Stimulated activated CD8-positive, alpha-beta memory T cell treated with anti-CD3 and anti-CD28 coated beads, Interleukin-2, amount 100 ng/mL, for 1 hour (primary cell): Measurements from ENCODE around the gene ACSF3.

Experiments
- DNase-seq, 2 donors: peaks; one replicate each; pipeline ENCODE4 v3.0.0-alpha.2; 2020; ENCODE audit warnings: low read depth in 2 of 2

Gene ACSF3

DNA sequence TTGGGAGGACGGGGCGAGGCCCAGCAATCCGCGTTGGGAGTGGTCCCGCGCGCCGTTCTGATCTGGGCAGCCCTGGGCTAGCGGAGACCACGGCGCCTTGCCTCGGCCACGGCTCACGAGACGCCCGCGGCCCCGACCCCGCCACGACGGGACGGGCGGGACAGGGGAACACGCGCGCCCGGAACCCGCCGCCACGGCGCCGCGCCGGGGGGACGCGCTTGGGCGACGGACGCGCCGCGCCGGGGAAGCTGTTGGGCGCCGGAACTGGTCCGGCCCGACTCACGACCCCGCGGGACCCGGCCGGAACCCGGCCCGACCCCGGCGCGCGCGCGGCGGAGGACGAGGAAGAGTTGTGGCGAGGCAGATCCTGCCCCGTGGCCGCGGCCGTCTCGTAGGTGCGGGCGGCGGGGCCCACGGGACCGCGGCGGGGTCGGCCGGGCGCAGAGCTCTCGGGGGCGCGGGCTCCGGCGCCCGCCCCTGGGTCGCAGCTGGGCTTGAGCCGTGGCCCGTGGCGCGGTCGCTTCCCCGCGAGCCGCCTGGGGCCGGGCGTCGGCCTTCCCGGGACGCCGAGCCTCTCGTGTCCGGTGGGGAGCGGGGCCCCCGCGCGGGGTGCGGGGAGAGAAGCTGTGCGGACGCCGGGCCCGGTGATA is at the start of gene ACSF3:
Gene ACSF3, plus strand, starts transcription at position 251 of the 650 bp plus-strand sequence. CDS start 6,830 bp downstream, outside the sequence.
- peak; percentile 31 to 54 for DNase-seq

DNA sequence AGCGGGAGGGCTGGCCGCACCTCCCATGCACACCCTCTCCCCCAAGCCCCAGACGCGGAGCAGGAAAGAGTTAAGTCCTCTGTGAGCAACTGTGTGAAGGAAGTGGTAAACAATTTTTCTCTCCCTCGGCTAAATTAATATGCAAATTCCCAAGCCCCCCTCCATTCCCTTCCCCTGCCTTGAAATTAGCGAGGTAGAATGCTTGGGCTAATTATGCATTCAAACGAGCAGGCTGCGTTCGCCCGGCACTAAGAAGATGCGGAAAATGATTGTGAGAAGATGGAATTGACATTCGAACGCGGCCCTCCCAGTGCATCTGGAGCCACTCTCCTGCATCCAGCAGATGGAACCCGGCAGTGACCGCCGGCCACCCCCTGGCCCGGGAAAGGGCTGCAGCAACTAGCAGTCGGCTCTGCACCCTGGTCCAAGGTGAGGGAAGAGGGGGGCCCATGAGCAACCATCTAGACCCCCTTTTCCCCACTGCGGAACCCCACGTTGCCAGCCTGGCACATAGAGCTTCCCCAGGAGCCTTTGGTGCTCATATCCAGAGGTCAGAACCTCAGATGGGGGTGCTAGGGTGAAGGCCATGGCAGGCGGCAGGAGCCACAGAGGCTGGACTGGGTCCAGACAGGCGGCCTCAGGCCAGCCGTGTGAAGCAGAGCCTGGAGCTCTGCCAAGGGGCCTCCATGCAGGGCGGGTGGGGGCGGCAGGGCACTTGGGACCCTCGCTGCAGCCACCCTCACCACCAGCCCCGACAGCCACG is 49.1 kb upstream of the ACSF3 start:
- DNase-seq: no peak

DNA sequence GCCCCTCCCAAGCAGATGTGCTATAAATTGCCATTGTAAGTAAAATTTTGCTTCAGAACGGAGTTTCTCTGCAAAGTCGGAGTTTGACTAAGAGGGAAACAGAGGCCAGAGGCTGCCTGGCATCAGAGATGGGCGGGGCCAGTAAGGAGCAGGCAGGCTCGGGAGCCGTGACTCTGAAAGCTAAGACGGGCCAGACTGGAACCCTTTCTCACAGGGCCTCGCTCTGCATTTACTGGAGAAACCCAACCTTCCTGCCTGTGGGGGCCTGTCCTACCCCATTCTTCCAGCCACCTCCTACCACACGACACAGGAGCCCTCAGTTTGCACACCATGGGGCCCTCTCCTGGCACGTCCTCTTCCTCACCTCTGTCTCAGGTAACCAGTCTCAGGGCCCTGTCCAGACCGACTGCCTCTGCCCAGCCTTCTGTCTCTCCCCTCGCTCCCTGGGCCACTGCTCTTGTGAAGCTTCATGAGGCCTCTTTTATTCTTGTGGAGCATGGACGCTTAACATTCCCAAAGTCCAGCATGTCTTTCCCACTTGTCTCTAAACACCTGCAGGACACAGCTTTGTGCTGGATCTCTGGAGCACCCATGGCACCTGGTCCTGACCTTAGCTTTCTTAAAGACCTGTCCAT is 48.4 kb upstream of the ACSF3 start:
- no peak for DNase-seq

DNA sequence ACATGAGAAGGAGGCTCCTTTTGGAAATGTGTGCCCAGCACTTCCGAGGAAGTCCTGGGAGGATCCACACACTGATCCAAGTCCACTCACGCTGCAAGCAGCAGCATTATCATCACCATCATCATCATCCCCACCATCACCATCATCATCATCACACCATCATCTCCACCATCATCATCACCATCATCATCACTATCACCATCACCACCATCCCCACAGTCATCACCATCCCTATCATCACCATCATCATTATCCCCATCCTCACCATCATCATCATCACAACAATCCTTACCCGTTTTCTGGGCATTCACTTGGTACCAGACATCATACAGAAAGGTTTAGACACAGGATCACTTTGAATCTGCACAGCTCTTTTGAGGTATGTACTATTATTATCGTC is 47.8 kb upstream of the ACSF3 start:
- no peak for DNase-seq

DNA sequence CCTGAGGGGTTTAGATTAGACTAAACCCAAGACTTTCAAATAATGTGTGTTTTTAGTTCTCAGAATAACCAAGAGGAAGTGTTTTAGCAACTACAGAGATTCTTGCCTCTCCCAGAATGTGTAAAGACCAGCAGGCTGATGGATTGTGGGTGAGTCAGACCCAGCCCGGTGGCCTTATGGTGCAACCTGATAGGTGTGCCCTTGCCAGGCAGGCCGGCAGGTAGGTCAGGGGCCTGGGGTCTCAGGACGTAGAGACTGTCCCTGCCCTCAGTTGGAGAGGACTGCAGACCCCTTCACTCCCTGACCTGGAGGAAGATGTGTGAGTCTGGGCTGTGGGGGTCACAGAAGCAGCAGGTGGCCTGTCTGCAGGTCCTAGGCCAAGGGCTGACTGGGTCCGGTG is 47.2 kb upstream of the ACSF3 start:
- DNase-seq: no peak

DNA sequence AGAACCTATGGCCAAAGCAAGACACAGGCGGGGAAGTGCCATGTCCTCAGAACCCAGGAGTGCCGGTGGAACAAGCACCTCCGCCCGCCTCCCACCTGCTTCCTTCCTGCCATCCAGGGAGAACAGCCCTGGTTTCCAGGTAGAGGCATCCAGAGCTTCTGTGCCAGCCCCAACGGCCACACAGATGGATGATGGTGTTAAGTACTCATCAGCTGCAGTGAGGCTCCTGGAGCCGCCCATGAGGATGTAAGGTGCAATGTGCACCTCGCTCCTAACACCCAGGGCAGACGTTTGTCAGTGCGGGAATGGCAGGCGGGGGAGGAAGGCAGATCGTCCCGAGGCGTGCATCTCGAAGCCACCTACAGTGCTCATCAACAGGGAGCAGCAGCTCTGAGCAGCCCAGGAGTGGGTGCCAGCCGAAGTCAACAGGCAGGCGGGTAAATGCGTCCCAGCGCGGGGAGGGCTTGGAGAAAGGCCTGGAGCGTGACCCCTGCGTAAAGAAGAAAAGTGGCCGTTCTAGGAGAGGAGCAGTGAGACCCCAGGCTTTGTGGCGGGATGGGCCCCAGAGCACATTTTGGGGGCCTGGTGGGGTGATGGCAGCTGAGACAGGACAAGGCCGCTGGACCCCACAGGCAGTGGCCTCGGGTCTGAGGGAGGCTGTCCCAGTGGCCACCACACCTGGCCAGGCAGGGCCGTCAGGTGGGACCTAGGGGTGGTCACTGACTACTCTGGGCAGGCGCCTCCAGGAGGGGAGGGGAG is 46.1 kb upstream of the ACSF3 start:
- no peak for DNase-seq

DNA sequence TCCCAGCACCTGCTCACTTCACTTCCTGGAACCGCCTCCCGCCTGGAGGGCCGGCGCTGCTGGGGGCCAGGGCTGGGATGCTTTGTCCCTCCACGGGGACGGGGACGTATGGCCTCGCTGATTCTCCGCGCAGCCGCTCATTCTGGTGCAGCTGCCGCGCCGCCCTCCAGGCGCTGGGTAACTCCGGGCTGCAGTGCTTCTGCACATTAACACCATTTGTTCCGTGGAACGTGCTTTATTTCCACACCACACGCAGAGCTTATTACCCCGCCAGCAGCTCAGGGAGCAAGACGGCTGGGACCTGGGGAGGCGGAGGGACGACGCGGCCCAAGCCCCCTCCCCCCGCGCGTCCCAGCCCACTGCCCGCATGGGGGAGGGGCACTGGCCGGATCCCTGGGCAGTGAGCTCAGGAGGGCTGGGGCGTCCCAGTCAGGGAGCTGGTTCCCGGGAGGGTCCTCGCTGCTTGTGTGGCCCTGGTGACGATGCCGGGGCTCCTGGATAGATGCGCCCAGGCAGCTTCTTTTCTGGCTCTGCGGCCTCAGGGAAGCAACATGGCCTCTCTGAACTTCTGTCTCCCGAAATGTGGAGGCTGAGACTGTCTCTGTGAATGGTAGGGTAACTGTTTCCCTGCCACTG is 45.4 kb upstream of the ACSF3 start:
- DNase-seq: no peak

DNA sequence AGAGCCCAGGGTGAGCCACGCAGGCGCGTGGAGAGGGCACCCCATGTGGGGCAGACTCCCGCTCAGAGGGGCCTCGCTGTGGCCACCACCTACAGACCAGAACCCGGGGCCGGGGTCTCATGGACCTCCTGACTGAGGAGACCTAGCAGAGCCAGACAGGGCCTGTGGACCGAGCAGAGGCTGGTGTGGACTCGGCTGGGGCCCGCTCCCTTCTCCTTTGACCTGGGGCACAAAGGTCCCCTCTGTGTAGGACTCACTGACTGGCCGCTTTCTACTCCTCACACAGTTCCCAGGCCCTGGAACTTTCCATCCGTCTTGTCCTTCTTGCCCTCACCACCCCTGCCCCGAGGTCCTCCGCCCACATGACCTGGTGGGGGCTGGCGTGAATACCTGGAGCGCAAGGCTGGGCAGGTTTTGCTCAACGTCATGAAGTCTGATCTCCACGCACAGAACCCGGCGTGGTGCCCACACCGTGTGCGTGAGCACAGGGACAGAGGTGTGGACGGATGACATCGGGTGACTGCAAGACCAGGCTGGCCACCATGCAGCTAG is 44.7 kb upstream of the ACSF3 start:
- DNase-seq: no peak

DNA sequence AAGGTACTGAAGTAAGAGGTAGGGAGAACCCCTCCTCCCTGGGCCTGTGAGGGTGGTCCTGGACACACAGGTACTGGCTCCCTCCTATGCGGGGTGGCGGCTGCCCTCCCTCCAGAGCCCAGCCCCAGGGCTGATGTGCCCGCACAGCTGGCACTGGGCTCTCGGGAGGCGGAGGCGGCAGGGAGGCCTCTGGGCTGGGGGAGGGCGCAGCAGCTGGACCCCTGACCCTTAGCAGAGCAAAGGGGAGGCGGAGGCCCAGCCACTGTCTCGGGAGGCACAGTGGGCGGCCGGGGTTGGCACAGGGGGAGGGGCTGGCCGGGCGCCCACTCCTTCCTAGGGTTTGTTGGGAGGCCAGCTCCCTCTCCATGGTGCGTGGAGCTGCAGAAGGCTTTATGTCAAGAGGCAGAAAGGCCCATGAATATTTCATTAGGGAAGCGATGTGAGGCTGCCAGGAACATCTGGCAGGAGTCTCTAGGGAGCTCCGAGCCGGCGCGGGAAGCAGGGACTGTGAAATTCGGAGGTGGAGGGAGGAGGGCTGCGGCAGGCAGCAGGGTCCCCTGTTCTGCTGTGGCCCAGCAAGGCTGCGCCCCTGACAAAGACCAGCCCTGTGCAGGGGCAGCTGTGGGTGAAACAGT is 44.1 kb upstream of the ACSF3 start:
- DNase-seq: no peak

DNA sequence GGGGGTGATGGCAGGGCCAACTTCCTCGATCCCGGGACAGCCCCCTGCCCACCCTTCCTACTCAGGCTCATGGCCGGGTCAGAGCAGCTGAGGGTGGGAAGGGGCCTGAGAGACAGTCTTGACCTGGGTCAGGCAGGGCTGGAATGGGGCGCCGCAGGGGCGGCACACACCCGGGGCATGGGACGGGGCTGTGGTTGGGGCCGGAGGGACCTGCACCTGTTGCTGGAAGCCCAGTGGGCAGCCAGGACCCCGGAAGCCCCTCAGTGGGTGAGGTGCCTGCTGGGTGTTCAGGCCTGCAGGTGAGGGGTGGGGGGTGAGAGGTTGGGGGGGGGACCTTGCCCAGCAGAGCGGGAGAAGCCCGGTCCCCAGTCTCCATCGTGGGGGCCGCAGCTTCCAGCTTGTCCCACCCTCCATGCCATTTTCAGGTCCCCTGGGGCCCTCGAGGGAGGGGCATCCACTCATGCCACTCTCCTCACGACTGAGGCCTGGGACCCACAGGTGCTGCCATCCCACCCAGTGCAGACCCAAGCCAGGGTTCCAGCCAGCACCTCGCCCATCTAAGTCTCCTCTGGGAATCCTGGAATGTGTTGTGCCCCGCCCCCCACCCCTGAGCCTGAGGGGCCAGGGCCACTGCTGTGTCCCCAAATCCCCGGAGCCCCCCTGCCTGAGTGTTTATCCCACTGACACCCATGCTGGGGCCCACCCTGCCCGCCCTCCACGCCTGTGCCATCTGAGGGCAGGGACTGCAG is 43.4 kb upstream of the ACSF3 start:
- DNase-seq: no peak

DNA sequence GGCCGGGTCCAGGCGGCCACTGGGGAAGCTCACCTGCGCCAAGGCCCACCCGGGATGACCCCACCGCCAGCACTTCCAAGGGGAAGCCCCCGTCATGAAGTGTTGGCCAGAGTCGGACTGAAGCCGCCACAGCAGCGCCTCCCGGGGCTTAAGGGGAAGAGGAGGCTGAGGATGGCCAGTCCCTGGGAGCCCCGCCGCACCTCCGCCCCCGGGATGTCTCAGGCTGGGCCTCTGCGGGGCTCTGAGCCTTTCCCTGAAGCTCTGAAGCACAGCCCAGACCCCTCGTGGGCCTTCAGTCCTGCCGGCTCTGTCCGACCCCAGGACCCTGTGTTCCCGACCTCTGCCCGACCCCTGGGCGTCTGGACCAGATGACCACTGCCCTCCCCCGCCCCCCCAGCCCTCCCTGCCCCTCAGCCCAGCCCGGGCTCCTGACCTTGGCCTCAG is 42.8 kb upstream of the ACSF3 start:
- no peak for DNase-seq

DNA sequence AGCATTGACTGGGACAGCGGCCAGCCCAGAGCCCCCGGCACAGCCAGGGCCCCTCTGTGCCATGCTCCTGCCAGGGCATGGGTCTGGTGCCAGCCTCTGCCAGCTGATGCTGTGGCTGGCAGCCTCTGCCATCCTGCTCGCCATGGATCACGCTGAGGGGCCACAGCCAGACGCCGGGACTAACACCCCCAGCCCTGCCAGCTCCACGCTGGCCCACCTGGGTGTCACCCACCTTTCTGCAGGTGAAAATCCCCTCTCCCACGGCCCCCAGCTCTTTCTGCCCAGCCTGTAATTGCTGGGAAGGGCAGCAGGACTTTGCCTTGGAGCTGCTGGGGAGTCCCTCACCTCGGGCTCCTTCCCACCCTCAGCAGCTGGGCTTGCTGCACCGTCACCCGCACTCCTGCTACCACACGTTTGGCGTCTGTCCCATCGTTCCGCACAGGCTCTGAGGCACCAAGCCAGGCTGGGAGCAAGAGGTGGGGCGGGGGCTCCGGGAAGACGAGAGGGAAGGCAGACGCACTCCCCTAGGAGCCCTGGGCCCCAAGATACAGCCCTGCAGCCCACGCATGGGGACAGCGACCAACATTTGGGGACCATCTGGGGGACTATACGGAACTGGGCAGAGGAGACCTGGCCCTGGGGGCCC is 42.0 kb upstream of the ACSF3 start:
- DNase-seq: no peak

DNA sequence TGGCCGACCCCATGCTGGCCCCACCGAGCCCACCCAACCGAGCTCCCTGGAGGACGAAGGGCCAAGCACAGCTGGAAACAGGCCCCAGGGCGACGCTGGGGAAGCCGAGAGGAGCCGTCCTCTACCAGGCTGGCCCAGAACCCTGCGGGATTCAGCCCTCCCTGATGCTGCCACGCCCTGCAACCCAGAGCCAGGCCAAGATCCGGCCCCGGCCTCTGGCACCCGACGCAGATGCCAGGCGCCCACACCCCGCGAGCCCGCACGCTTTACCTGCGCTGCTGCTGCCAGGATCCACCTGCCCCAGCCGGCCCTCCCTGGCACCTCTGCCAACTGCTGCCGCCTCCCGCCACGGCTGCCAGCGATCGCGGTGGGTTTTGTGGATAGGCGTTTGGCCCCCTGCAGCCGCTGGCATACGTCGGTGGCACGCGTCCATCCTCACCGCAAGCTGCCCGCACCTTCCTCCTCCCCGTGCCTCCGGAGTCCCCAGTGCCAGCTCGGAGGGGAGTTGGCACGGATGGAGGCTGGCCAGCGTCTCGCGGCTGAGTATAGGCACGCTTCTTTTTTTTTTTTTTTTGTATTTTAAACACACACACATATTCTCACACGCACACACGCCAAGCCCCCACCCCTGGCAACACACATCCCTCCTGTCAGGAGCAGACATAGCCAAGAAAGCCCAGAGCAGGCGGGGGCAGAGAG is 41.3 kb upstream of the ACSF3 start:
- DNase-seq: no peak

DNA sequence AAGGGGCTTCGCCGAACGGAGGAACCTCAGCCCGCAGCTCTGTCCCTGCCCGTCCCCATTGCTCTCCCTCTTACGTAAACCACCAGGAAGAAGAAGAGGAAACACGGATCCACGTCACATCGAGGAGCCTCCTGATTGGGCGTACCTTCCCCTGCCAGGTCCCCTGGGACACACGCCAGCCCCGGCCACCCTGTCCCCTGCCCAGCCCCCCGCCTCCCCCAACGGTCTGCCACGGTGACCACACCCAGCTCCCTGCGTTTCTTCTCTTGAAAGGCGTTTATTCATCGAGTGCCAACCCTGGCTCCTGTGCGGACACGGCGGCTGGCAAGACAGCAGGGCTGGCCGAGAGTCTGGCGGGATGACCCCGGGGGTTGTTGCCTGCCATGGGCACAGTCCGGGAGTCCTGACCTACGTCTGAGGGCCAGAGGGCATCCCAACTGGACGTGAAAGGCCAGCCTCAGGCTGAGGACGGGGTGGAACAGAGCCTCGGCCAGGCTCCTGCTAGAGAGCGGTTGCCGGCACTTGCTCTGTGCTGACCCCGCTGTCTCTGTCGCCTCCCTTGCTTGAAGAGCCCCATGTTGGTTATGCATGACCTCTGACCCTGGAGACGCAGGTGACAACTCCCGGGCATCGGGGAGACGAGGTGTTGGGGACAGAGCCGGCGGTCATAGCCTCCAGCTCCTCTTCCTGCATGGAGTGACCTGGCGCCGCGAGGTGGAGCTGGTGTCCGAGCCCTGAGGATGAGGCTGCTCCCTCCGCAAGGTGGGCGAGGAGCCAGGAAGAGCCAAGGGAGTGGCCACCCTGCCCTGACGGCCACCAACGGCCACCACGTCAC is 40.5 kb upstream of the ACSF3 start:
- no peak for DNase-seq

DNA sequence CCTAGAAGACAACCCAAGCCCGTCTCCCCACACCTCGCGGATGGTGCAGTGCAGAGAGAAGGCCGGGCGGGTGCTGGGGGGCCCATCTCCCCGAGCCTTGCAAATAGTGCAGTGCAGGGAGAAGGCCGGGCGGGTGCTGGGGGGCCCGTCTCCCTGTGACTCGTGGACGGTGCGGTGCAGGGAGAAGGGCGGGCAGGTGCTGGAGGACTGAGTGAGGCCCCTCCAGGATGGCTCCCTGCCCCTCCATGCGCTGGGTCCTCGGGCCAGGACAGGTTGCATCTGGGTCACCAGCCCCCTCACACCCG is 40.0 kb upstream of the ACSF3 start:
- no peak for DNase-seq

DNA sequence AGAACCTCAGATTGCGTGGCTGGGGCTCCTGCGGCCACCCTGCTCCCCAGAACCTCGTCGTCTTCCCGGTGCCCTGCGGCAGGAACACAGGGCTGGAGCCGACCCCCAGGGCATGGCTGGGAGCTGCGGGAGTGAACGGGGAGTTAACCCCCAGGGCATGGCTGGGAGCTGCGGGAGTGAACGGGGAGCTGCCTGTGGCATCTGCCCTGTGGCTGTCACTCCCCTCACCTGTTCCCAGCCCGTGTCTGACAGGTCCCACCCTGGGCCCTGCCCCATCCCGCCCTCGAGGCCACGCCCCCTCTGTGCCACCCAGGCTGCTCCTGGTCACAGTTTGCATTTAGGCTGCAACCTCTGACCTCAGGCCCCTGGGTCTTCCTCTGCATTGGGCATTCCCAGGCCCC is 39.4 kb upstream of the ACSF3 start:
- no peak for DNase-seq

DNA sequence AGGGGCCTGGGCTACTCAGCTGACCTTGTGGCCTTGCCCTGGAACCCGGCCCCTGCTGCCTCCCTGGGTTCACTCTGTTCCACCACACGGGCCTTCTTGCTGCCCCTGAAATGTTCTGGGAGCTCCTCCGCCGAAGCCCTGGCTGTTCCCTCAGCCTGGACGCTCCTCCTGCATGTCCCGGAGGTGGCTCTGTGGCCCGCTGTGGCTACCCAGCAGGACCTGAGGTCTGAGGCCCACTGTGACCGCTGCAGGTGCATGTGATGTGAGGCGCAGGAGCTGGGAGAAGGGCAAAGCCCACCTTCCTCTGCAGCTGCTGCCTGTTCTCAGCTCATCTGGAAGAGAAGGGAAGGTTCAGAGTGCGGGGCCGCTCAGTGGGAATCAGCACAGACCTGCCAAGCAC is 38.9 kb upstream of the ACSF3 start:
- DNase-seq: no peak

DNA sequence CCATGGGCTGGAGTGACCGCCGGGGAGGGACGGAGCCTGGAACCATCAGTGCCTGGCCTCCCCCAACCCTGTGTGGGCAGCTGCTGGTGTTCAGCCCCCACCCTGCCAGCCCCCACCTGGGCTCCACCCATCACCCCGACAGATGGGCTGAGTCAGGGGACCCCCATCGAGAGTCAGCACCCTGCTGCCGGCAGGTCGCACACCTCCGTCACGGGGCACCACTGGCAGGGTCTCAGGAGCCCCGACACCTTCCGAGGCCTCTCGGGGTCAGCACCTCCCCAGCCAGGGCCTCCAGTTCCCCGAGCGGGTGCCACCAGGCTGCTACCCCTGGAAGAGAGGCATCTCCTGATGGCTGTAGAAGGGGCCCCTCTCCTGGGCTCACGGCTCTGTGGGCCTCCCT is 38.3 kb upstream of the ACSF3 start:
- DNase-seq: no peak
